MM.1S (cell line): ENCODE data around the gene SLC49A3.

Experiments used
- DNase-seq: peaks from one replicate; pipeline ENCODE4 v3.0.0-alpha.2; 2015
- H2AFZ ChIP-seq: fragments of 300-600 bp; sonication (generic); 2 replicates; pipeline ENCODE4 v1.6.0; 2016; ENCODE audit warnings: antibody characterized with exemption, low read length
- H3F3A ChIP-seq: fragments of 300-600 bp; sonication (generic); 2 replicates; pipeline ENCODE4 v1.6.1; 2016; ENCODE audit warnings: mild to moderate bottlenecking, antibody characterized with exemption, low read length, moderate library complexity, mixed read lengths; ENCODE audit not compliant: insufficient read depth
- H3K27ac ChIP-seq: fragments of 300-600 bp; sonication (generic); 2 replicates; pipeline ENCODE4 v1.5.1; 2016; ENCODE audit warnings: mild to moderate bottlenecking, low read length
- H3K27me3 ChIP-seq: fragments of 300-600 bp; sonication (generic); replicated peaks from 2 replicates; pipeline ENCODE4 v1.6.0; 2016; ENCODE audit warnings: low read length; ENCODE audit not compliant: insufficient read depth
- H3K36me3 ChIP-seq: fragments of 300-600 bp; sonication (generic); replicated peaks from 2 replicates; pipeline ENCODE4 v1.6.1; 2016; ENCODE audit warnings: mild to moderate bottlenecking, low read length, mixed read lengths; ENCODE audit not compliant: insufficient read depth
- H3K4me1 ChIP-seq: fragments of 300-600 bp; sonication (generic); 2 replicates; pipeline ENCODE4 v1.6.1; 2016; ENCODE audit warnings: low read length, mixed read lengths
- H3K4me2 ChIP-seq: fragments of 300-600 bp; sonication (generic); 2 replicates; pipeline ENCODE4 v1.6.0; 2016; ENCODE audit warnings: low read depth, low read length
- H3K4me3 ChIP-seq: fragments of 300-600 bp; sonication (generic); 2 replicates; pipeline ENCODE4 v1.5.1; 2016; ENCODE audit warnings: low read length, mixed read lengths
- H3K79me2 ChIP-seq: fragments of 300-600 bp; sonication (generic); 2 replicates; pipeline ENCODE4 v1.6.1; 2016; ENCODE audit warnings: mixed run types, low read length, mixed read lengths
- H3K9ac ChIP-seq: fragments of 300-600 bp; sonication (generic); 2 replicates; pipeline ENCODE4 v1.6.1; 2016; ENCODE audit warnings: low read length, mixed read lengths
- H3K9me2 ChIP-seq: fragments of 300-600 bp; sonication (generic); replicated peaks from 2 replicates; pipeline ENCODE4 v1.6.1; 2016; ENCODE audit warnings: mild to moderate bottlenecking, low read length, mixed read lengths; ENCODE audit not compliant: insufficient read depth
- H3K9me3 ChIP-seq: fragments of 300-600 bp; sonication (generic); replicated peaks from 2 replicates; pipeline ENCODE4 v1.6.1; 2016; ENCODE audit warnings: mild to moderate bottlenecking, low read length, mixed read lengths; ENCODE audit not compliant: insufficient read depth
- H4K20me1 ChIP-seq: fragments of 300-600 bp; sonication (generic); 2 replicates; pipeline ENCODE4 v1.6.1; 2016; ENCODE audit warnings: mild to moderate bottlenecking, low read length, moderate library complexity, mixed read lengths; ENCODE audit not compliant: insufficient read depth
- CTCF ChIP-seq: fragments of 300-600 bp; sonication (generic); IDR thresholded peaks from 2 replicates; pipeline ENCODE4 v1.5.1; 2016; ENCODE audit warnings: antibody characterized with exemption, low read length, mixed read lengths
- EZH2 ChIP-seq: fragments of 300-600 bp; sonication (generic); optimal IDR thresholded peaks from 2 replicates; pipeline ENCODE3; 2017; ENCODE audit warnings: low read depth, mild to moderate bottlenecking, antibody characterized with exemption, low read length, mixed read lengths
- EZH2phosphoT487 ChIP-seq: fragments of 300-600 bp; sonication (generic); IDR thresholded peaks from 2 replicates; pipeline ENCODE4 v1.6.1; 2018; ENCODE audit warnings: antibody characterized with exemption, low read length

The SLC49A3 gene

GRCh38 chr4:682490-683172 lies 6.3 kb downstream of the SLC49A3 start:
- H3K4me1 ChIP-seq = no peaks in the 10 kb centered on the region

GRCh38 chr4:681736-682451 lies 7.1 kb downstream of the SLC49A3 start:
- Histone ChIP-seq H3K4me2 (no peak overlapping the region), H3K36me3 (no peaks in the 10 kb centered on the region), H3K4me3 (no peak overlapping the region), H3K9ac (no peak overlapping the region), H2AFZ (no peak overlapping the region), H3K79me2 (no peaks in the 10 kb centered on the region), H3K9me3 (no peaks in the 10 kb centered on the region), H3K9me2 (no peaks in the 10 kb centered on the region), H4K20me1 (no peaks in the 10 kb centered on the region), H3F3A (no peaks in the 10 kb centered on the region), H3K27me3 (no peaks in the 10 kb centered on the region), H3K27ac (no peak overlapping the region), H3K4me1 (no peaks in the 10 kb centered on the region)
- no peak for TF ChIP-seq EZH2phosphoT487
- no peak for TF ChIP-seq CTCF
- TF ChIP-seq EZH2 = no peak
- DNase-seq = no peak

More at GRCh38 chr4:682490-683172, 6.3 kb downstream of the SLC49A3 start:
- DNase-seq = no peak
- Histone ChIP-seq H3K79me2 (no peaks in the 10 kb centered on the region), H3K27ac (no peak overlapping the region), H3K36me3 (no peaks in the 10 kb centered on the region), H3K27me3 (no peaks in the 10 kb centered on the region), H2AFZ (no peak overlapping the region), H3K9me2 (no peaks in the 10 kb centered on the region), H3K9ac (no peak overlapping the region), H3F3A (no peaks in the 10 kb centered on the region), H4K20me1 (no peaks in the 10 kb centered on the region), H3K4me3 (no peak overlapping the region), H3K9me3 (no peaks in the 10 kb centered on the region), H3K4me2 (no peak overlapping the region)
- TF ChIP-seq CTCF (no peak), EZH2 (no peak), EZH2phosphoT487 (no peak)

- no peaks in the 10 kb centered on the region for H3K36me3 ChIP-seq
- H3K9ac ChIP-seq = no peak overlapping the region
- no peak overlapping the region for H2AFZ ChIP-seq
- no peaks in the 10 kb centered on the region for H3K9me3 ChIP-seq
- H3K27me3 ChIP-seq = no peaks in the 10 kb centered on the region
- H4K20me1 ChIP-seq = no peaks in the 10 kb centered on the region
- no peak for TF ChIP-seq CTCF
- TF ChIP-seq EZH2phosphoT487 = no peak
- TF ChIP-seq EZH2 = no peak
- no peaks in the 10 kb centered on the region for H3K4me1 ChIP-seq
- H3K9me2 ChIP-seq = no peaks in the 10 kb centered on the region
- H3F3A ChIP-seq = no peaks in the 10 kb centered on the region
- no peak overlapping the region for H3K4me2 ChIP-seq
- DNase-seq = no peak
- H3K4me3 ChIP-seq = no peak overlapping the region
- no peaks in the 10 kb centered on the region for H3K79me2 ChIP-seq
- H3K27ac ChIP-seq = no peak overlapping the region
Measured at GRCh38 chr4:680928-681645, 7.9 kb downstream of the SLC49A3 start.
